NCI-H460 (cell line): ENCODE measurements around the gene RBMS1. TPM values are rescaled to one million over a fixed set of nuclear protein-coding genes. Genes with fewer than 3 reads are reported as not detected.

ENCODE experiments used
- DNase-seq: peaks from one replicate; pipeline ENCODE4 v3.0.0-alpha.2; 2016; ENCODE audit warnings: low read depth; ENCODE audit errors: extremely low read depth
- total RNA-seq: library from RNA; depleted of rRNA; stranded (reverse); fragments of >200 nt; shearing (Covaris generic); gene quantifications from 2 replicates; pipeline ENCODE4 v1.2.3, GENCODE V29; 2014

The RBMS1 gene
- total RNA-seq, 1 experiment from 2014 or later, result 45.9 TPM

DNA sequence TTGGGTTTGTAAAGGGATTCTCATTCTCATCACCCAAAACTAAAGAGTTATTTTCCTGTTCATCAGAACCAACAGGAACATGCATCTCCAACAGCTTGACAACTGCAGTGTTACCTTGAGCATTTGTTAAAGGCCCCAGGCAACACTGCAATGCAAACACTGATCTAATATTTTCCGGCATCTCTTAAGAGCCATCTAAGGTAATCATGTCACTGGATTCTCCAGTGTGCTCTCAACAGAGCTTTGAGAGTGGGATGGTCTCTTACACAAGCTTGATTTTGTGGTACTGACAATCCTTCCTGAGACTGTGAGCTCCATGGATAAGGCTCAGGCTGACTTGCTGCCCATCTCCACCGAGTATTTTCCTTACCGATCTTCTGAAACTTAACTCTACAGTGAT is 203.0 kb downstream of the RBMS1 start:
- no peak for DNase-seq

DNA sequence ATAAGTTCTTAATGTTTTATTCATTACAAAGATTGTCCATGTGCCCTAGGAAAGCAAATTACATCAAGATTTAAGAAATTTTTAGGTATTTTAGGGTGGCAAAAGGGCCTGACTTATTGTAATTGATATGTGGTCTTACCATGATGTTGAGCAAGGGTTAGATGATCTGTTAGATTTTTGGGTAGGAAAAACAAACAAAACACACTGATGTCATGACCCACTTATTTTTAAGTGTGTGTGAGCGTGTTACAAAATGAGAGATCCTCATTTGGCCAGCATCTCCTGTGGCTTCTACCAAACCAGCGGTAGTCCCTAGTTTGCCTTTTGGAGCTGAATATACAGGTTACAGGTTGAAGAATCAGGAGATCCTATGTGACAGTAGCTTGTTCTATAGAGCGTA is 203.8 kb downstream of the RBMS1 start:
- DNase-seq, result no peak

DNA sequence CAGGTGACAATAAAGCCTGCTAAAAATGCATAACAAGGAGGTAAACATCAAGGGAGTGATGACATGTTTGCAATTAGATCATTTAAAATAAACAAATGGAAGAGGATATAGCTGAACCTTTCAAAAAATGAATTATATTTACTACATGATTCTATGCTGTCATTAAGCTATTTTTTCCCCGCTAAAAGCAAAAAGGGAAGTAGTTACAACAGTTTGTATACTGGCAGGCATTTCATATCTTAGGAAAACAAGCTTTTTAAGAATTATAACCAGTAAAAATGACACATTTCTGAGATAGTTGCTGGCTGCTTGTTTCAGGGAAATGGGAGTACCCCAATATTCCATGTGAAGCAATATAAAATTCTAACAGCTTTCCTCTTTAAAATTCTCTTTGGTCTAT is 204.5 kb downstream of the RBMS1 start:
- DNase-seq, result no peak

DNA sequence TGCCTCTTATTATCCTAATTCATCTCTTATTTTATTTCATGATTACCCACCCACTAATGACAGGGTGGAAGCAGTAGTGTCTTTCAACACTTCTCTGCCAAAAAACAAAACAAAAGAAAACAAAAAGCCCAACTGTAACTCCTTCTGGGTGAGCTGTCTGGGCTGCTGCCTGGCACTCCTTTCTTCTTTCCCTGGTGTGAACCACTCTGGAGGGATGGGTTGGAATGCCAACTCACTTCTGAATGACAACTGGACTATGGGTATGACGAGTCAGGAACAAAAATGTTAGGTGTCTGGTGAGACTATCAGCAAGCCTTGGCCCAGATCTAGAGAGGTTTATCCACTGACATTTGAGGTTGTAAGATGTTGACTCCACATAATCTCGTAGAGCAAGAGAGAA is 205.3 kb downstream of the RBMS1 start:
- DNase-seq, result no peak

DNA sequence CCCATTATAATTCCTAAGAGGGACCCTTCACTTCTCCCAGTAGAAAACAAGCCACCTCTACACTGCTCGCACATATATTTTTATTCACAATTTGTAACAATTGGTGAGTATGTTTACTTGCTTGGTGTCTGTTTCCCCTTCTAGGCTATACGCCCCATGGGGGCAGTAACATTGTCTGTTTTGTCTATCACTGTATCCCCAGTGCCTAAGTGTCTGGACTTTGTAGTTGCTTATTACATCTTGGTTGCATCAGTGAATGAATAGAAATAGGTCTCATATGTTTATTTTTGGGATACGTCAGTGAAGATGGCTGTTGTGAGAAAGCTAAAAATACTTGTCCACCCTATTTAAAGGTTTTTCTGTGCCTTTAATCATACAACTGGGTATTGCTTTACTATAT is 206.1 kb downstream of the RBMS1 start:
- no peak for DNase-seq

DNA sequence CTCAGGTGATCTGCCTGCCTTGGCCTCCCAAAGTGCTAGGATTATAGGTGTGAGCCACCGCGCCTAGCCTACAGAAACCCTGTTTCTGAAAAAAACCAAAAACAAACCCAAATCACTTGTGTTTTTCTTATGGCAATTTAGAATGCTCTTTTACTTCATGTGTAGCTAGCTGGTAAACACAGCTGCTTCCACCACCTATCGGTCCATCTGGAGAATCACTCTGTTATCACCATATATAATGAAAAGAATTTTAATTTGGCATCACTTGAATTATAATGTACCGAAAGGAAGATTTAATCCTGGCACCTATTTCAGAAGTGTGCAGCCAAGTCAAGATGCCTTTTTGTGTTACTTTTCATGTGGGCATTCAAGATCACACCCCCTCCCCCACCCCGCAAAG is 207.1 kb downstream of the RBMS1 start:
- DNase-seq, result no peak

DNA sequence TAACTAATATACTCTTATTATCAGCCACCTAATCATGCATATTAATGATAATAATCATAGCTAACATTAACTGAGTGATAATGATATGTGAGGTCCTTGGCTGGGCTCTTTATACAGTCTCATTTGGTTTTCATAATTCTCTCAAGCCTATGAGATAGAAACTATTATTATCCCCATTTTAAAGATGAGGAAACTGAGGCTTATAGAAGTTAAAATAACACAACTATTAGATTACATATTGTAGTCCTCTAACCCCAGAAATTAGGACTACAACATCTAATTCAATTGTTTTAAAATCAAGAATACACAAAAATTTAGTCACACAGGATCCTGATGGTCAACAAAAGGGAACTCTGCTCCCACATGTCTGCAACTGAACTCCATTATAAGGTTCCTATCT is 209.9 kb downstream of the RBMS1 start:
- no peak for DNase-seq

DNA sequence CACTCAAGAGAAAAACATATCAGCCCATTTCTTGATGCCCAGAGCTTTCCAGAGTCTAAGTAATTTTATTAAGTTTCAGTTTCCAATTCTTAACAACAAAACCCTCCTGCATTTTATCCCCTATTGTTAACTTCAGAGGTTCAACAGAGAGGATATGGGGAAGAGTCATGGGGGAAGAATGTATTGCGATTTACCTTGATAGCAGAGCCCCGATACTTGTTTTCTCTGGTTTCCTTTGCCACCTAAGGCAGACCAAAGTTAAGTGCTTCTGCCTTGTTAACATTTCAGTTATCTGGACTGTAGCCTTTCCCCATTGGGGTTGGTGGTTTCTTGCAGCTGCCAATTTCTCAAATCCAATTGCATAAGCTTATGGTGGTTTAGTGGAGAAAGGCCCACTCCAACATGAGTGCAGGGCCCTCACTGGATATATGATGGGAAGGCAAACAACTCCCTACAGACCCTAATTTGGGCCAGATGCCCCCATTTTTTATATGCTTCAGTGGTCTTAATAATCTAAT is 211.5 kb downstream of the RBMS1 start:
- DNase-seq, result no peak

DNA sequence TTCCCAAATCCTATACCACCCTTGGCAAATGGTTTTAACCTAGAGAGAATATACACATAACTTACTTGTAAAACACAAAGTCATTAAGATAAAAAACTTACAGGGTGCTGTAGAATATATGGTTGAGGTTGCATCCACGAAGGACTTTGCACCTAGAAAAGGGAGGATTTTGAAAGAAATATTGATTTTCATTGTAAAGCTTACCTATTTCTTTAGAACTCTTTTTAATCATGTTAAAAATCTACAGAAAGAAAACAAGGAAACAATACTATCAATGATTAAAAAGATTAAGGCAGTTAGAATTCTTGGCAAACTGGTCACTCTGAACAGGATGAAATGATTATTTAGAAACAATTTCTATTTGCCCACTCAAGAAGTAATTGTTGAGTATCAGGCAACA is 212.4 kb downstream of the RBMS1 start:
- no peak for DNase-seq

DNA sequence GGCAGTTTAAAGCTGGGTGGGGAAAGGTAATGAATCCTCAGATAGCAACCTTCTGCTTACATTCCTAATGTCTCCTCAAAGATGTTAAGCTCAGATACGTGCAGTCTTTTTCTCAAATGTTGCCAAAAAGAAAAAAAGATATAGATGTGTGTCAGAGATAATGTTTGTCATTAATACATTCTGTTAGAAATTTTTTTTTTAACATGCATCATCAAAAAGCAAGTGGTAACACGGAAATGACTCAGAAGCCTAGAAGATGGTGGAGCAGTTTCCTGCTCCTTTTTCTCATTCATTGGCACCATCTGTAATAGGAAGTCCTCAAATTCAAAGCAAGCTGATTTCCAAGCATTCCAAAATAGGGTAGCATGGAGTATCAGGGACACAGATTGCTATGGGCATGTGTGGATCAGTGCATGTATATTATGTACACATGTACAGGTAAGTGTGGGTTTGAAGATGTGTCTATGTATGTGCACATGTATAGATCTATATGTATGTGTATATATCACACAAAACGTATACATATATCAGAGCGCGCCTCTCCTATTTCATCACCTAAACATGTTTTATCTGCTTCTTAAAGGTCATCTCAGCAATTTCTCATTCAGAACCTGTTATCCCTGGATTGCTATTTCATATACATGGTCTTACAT is 213.7 kb downstream of the RBMS1 start:
- no peak for DNase-seq

DNA sequence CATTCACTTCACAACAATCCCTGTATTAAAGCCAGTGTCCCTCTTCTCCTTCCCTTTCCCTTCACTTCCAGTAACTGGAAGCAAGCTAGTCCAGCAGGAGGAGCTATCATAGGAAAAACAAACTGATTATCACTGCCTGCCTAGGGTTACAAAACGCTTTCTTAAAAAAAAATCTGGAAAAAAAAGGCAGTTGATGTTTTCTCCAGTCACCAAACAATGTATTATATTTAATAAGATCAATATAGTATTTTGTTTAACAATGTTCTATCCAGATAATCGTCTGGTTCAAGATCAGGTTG is 214.8 kb downstream of the RBMS1 start:
- DNase-seq, result no peak

DNA sequence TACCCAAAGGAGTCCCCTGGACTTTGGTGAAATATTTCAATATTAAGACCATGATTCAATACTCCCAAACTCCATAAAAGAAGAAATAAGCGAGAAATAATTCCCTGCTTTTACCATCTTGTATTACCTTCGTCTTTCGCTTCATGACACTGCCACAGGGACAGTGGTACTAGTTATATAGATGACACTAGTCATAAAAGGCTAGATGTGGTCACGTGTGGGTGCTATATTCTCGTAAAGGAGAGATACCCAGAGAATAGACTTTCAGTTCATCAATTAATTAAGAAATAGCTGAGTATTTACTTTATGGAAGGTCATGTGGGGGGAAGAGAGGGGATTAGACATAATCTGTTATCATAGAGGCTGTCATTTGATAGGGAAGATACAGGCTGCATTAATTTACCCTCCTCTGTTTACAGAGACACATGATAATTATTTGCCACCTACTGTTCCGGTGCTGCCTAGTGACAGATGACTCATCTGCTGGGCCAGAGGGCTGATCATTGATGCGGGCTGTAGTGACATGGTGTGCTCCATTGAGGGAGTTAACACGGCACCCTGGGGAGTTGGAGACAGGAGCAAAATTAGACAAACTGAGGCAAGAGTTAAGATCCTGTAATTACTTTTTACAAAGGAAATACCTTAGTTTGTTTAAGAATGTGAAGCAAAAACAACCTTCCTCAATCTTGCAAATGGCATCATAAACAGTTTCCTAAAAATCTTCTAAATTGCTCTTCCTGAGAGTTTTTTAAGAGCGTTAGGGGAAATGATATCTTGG is 215.3 kb downstream of the RBMS1 start:
- DNase-seq, result no peak

DNA sequence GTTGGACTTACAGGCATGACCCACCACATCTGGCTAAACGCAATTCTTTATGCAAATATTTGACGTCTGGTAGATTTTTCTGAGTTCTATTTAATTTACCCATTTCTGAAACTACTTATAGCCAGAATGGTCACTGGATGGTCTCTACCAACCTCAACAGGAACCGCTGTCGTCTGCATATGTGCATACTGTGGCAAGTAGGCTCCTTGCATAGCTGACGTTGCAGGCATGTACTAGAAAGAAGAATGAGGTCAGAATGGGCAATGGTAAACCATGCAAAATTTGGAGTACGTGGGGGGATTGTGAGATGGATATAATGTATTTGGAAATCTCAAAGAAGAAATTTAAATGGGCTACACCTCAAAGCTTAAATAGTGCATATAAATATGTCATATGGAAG is 216.5 kb downstream of the RBMS1 start:
- DNase-seq, result no peak

DNA sequence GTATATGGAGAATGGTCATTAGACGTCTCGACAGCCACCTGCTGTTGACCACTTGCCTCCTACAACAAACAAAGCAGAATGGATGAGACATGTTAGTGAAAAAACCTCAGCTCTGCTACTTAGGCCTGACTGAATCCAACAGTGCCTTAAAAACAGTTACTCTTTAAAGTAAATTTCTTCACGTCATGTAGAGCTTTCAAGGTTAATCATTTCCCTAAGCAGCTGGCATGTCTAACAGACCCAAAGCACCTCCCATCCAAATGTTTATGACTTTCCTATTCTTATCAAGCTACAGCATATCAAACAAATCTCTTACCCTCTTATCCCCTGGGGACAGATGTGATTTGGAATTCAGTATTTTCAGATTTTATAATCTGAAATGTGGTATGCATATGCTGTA is 218.0 kb downstream of the RBMS1 start:
- DNase-seq, result no peak

DNA sequence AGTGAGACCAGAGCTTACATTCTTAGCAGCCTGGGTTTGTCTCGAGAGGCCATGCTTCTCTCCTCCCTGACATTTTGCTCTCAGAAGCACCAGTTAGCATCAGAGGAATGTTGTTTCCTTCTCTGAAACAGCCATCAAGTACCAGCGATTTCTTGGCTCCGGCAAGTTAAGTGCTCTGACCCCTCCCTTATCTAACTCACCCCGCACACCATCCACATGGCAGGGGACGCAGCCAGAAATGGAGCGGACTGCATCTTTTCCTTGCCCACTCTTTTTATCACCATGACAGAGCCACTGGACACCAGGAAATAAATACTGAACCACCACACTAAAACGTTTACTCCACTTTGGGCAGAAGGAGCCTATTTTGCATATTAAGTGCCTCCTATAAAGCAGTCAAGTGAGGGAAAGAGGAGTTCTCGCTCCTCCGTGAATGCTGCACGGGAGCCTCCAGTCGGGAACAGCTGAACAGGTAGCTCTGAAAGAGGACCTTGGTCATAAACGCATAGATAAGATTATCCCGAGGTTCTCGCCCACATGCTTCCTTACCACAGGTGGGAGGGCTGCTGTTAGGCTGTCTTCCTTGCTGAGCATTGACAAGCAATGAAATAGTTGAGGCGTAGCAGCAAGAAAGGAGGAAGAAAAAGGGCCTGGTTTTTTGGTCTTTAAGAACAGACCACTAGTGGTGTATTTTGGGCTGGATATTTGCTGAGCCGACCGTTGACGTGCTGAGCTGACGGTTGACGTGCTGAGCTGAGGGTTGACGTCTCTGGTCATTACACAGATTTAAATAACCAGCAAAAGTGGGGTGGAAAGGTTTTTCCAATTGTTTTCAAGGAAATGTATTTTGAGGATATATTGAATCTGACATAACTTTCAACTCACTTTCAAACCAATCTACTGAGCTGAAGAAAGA is 222.2 kb downstream of the RBMS1 start:
- no peak for DNase-seq

DNA sequence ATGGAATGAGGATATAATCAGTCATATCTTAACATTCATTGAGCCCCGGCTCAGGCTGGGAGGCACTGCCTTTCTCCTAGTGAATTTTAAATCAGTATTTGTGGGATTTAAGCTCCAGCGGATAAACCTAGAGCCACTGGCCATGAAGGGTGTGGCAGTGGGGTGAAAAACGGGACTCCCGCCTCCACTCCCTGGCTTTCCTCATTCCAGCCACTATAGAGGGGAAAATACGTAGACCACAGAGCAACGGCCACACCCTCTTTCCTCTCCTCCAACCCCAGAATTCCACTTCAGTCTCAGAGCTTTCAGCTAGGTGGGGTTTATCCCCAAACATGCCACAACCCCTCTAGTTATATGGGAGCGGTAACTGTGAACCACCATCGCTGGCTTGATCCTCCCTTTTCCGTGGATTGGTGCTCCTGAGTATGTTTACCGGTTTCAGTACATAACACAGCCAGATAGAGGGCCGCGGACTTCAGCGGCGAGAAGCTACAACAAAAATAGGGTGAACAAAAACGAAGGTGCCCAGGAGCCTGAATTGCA is 223.0 kb downstream of the RBMS1 start:
- DNase-seq, result no peak

DNA sequence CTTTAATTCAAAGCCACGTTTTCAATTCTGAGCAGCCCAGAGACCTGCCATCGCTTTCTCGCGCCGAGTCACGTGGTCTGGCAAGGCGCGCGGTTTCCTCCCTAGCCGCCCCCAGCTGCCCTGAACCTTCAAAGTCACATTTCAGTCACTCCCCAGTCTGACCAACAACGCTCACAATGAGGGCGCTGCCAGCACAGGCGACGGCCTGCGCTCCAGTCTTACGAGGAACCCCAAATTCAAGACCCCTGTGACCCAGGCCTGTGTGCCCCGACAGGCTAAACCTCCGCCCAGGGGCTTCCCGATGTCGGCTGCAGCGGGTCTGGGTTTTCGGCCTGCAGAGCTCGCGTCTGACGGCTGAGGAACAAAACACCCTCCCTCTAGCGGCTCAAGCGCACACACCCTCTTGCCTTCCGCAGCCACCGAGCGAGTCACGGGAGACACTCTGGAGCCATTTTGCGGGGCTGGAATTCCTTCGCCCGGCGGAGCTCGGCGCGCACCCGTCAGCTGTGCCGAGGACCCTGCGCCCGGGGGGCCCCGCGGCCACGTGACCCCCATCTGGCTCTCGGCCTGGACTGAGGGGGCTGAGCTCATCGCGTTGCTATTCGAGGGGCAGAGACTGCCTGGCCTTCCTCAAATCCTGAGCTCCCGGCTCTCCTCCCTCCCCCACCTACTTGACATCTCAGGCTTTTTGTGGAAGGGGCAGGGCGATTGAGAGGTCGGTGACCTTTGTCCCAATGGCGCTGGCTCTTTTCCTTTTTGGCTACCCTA is 223.6 kb downstream of the RBMS1 start:
- DNase-seq, result peak; percentile 74

DNA sequence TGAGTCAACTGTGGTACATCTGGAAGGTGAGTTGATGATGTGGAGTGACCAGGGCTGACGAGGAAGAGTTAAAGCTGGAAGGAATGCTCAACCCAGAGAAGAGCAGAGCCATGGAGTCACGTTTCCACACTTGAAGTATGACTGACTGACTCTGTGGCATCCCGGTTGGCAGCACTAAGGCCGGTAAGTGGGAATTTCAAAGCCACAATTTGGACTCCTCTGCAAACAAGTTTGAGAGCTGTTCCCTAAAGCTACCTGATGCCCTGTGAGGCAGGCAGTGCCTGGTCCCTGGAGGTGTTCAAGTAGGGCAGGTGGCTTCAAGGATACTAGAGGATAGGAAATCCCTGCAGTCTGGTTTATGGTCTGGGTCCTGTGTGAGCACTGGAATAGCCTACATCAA is 224.2 kb downstream of the RBMS1 start:
- no peak for DNase-seq

DNA sequence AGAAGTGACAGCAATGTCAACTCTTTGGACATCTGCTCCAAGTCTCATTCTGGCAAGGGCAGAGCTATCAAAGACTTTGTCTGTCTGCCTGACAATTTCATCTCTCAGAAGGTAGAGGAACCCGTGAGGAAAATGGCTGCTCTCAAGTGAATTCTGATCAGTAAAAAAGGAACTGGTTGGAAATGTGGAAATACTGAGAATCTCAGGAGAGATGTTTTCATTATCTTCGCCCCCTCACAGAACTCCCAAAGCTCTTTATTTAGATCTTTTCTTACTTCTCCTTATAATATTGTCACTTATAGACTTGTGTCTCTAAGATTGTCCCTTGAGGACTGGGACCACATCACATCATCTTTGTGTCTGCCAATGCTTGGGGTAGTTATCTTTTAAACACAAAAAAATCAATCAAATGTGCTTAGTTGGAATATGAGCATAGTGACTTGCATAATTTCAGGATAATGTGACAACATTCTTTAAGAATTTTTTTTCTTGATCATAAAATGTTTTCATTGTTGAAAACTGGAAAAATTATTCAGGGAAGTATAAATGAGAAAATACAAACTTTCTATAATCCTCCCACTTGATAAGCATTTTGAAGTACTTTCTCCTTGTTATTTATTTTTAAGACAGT is 225.3 kb downstream of the RBMS1 start:
- no peak for DNase-seq

DNA sequence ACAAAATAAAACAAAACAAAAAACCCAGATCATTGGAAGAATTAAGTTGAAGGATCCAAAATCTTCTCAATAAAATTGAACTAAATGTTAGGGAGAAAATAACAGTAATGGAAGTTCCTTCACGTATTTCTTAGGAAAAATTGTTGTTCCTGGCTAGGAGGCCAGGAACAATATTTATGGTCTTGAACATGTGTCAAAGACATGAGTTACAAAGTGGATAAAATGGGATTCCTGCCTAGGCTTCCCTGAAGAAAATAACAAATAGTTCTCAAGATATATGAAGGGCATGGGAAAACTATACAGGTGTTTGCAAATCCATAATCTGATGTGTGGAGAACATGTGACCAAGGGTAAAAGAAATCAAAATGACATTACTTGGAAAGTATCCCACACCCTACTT is 225.9 kb downstream of the RBMS1 start:
- no peak for DNase-seq
